Effector CD4-positive, alpha-beta T cell (primary cell): ENCODE measurements around the gene CPLX4.
"Not testable (repeated sequence)": the region's sequence is repeated elsewhere in the genome, so short reads cannot be mapped to it uniquely, and the experiment has no call there.

Experiments
- DNase-seq: peaks from one replicate; pipeline ENCODE4 v3.0.0-alpha.2; 2020

Gene CPLX4

DNA sequence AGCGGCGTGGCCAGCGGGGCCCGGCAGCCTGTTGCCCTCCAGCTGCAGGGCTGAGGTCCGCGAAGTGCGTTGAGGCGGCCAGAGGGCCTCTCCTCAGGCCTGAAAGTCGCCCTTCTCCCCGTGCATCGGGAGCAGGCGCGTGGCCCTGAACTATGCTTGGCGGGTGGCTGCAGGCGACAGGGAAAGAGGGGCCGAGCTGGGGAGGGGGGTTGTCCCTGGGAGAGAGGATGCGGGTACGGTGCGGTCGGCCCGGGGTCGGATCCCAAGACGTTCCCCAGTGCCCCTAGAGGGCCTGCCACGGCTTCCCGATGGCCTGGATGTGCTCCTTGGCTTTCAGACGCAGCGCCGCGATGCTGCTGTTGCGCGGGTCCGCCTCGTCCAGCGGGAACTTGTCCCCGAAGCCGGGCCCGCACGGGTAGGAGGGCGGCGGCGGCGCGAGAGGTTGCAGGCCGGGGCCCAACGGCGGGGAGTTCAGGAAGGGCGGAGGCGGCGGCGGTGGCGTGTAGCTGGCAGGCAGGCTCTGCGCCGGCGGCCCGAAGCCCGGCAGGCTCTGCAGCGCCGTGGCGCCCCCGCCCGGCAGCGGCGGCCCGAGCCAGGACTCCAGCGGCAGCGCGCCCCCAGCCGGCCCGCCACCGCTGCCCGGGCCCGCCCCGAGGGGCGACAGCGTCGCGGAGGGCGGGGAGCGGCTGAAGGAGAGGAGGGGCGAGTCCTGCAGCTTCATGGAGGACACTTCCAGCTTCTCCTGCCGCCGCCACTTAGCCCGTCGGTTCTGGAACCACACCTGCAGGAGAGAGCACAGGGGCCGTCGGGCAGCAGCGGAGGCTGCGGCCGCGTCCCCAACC, 49.5 kb downstream of the CPLX4 start:
- DNase-seq: no peak

DNA sequence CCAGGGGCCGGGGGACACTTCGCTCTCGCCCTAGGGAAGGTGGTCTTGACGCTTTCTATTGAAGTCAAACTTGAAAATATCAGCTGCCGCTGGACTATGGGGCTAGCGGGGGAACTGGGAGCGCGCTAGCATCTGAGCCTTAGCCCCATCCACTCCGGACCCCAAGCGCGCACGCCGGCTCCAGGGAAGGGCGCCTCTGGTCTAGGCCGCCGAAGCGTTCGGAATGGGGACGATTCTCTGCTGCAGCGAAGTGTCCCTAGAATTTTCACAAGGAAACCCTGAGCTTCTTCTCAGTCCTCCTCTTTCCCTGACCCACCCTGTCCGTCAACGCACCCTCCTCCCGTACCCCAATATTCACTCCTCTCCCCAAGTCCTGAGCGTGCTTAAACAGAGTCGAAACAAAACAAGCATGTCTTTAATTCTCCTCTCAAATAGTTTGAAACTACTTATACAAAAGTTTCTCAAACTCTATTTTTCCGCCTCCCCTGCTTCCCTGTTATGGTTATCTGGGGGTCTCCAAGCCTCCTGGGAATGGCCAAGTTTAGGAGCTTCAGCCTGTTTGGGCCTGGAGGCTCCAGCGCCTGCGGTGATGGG, 50.2 kb downstream of the CPLX4 start:
- DNase-seq: no peak

DNA sequence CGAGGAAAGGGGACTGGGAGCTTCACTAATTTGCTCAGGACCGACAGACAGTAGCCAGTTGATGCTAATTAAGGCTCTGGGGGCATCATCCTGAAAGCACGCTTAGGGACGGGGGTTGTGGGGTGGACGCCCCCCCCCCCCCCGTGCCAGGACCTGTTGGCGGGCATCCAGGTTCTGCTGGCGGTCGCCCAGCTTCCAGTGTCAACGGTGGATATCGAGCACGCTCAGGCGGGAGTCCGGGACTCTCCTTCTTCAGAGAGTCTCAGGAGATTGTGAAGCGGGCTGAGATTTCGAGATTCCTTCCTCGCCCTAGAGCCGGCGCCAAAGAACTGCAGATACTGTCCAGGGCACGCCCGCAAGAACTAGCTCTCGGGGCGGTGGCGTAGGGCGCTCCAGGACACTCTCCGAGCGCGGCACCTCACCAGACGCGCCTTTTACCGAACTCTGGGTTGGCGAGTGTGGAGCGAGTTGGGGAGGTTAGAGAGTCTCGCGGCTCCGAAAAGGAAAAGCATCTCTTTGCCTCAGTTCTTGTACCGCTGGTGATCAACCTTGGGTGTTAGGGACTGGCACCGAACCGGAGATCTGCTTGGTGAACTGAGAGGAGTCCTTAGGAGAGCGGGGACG, 50.8 kb downstream of the CPLX4 start:
- DNase-seq: no peak

DNA sequence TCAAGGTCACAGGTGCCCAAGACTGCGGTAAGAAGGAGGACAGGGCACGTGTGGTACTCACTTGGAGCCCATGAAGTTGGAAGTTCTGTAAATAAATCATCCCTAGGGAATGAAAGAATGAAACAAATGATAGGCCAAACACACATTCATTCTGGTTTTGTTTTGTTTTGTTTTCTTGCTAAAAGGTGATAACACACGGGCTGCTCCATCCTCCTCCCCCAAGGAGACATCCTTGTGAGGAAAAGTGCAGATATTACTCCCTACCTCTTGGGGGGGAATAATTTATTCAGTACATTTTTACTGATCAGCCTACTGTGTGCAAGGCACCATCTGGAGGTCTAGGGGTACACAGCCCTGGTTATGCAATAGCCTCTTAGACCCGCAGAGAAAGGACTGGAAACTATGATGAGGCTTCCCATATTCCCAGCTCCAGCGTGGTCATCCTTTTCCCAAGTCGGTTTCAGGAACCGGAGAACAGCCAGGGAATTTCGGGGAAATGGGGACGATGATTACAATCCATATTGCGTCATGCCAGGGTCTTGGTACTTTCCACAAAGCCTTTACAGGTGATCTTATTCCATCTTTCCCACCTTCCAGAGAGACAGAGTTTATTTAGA, 51.5 kb downstream of the CPLX4 start:
- no peak for DNase-seq

DNA sequence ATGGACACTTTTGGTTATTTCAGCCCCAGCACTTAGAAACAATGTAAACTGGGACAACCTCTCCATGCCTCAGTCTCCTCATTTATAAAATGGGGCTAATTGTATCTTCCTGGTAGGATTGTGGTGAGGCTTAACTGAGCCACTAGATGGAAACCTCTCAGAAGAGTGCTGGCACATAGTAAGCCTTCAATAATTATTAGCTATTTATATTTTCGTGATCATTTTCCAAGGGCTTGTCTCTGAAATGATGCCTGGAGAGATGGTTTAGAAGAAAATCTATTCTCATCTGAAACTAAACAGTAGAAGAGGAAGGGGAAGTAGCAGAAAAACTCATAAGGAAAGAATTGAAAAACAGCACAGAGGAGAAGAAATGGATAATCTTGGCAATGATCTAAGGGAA, 52.0 kb downstream of the CPLX4 start:
- DNase-seq: no peak

DNA sequence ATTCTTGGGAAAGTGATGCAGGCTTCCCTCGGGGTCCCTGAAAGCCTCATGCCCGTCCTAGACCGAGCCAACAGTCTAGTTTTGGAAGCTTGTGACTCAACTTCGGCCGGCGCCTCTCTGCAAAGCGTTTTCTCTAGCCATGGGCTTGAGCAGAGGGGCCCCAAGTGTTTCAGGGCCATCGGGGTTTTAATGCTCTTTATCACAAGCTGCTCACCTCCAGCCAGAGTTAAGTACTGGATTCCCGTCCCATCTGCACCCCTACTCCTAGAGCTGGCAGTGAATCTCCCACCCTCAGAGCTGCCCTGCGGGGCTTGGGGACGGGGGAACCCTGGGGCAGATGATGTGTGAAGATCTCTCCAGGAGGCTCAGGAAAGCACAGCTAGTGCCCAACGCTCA, 52.5 kb downstream of the CPLX4 start:
- DNase-seq: no peak

DNA sequence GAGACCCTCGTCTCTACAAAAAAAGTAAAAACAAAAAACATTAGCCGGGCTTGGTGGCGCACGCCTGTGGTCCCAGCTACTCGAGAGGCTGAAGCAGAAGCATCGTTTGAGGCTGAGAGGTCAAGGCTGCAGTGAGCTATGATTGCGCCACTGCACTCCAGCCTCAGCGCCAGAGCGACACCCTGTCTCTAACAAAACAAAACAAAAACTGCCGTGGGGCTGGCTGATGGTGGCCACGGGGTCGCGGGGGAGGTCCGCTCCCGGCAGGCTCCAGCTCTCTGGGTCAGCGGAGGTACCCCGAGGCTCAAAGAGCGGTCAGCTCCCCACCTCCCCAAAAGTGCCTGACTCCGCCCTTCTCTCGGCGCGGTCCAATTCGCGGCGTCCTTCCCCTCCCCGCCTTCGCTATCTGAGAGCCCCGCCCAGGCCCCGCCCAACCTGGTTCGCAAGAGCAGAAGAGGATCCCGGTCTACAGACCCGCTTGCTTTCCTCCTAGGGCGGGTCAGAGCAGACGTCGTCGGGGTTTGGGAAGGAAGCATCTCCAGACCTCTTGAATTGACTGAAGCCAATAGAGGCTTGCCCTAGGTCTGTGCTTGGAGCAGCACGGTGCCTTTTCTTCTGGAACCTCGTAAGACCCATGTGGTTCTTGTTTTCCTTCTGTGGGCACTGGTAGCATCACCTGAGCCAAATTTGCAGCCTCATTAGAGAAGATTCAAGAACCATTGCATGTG, 53.0 kb downstream of the CPLX4 start:
- DNase-seq: no peak

DNA sequence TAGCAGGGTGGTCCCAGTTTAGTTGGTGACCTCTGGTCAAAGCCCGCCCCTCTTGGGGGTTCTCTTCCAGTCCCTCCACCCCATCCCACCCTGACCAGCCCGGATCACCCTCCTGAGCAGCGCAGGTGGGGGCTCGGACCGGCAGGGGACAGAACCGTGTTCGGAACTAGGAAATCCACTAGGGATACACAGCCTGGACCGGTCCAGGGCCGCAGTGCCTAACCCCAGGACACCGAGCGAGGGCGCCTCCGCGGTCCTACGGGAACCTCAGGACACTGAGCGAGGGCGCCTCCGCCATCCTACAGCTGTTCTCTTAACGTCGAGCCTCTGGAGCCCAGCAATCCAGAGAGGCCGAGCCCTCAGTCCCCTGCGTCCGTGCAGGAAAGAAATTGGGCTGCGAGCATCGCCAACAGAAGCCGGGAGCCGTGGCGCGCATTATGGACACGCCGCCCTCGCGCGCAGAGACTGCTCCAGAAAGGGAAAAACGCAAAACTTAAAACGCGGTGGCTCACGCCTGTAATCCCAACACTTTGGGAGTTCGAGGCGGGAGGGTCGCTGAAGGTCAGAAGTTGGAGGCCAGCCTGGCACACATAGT, 53.7 kb downstream of the CPLX4 start:
- DNase-seq: no peak

DNA sequence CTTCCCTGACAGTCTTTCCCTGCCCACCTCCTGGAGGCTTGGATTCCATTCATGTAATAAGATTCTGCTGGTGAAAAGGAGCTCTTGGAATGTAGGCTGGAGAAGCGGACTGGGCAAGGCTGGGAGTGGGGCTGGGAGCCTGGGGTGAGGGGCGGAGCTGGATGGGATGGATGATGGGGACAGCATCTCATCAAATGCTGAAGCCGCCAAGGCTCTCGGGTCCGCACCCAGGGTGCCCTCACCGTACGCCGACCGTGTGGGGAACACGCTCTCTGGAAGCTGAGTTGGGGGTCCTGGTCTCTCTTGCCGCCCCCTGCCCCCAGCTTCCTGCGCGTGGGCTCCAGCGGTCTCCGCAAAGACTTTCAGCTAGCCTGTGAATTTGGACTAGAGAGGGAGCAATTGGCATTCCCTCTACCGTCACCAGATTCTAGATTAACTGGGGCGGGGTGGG, 54.3 kb downstream of the CPLX4 start:
- DNase-seq: no peak

DNA sequence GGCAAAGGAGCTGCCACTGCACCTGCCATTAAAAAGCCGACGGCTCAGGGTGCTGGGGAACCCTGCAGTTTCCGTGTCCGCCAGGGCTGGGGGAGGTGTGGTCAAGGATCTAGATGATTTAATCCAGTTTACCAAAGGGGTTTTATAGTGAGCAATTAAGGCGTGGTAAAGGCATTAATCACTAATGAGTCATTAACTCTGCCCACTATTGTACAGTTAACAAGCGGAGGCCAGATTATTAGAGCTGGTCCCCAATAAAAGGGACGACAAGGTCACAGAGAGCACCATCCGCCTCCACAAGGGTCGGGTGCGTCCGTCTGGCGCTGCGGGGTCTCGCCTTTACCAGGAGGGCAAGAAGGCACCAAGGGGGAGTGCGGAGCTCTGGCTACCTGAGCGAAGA, 54.8 kb downstream of the CPLX4 start:
- no peak for DNase-seq

DNA sequence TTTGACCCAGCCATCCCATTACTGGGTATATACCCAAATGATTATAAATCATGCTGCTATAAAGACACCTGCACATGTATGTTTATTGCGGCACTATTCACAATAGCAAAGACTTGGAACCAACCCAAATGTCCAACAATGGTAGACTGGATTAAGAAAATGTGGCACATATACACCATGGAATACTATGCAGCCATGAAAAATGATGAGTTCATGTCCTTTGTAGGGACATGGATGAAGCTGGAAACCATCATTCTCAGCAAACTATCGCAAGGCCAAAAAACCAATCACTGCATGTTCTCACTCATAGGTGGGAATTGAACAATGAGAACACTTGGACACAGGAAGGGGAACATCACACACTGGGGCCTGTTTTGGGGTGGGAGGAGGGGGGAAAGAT, 56.2 kb downstream of the CPLX4 start:
- DNase-seq: not testable (repeated sequence)

DNA sequence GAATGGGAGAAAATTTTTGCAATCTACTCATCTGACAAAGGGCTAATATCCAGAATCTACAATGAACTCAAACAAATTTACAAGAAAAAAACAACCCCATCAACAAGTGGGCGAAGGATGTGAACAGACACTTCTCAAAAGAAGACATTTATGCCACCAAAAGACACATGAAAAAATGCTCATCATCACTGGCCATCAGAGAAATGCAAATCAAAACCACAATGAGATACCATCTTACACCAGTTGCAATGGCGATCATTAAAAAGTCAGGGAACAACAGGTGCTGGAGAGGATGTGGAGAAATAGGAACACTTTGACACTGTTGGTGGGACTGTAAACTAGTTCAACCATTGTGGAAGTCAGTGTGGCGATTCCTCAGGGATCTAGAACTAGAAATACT, 56.6 kb downstream of the CPLX4 start:
- not testable (repeated sequence) for DNase-seq

DNA sequence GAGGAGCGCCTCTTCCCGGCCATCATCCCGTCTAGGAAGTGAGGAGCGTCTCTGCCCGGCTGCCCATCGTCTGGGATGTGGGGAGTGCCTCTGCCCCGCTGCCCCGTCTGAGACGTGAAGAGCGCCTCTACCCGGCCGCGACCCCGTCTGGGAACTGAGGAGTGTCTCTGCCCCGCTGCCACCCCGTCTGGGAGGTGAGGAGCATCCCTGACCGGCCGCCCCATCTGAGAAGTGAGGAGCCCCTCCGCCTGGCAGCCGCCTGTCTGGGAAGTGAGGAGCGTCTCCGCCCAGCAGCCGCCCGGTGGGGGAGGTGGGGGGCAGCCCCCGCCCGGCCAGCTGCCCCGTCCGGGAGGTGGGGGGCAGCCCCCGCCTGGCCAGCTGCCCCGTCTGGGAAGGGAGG, 63.0 kb downstream of the CPLX4 start:
- not testable (repeated sequence) for DNase-seq

DNA sequence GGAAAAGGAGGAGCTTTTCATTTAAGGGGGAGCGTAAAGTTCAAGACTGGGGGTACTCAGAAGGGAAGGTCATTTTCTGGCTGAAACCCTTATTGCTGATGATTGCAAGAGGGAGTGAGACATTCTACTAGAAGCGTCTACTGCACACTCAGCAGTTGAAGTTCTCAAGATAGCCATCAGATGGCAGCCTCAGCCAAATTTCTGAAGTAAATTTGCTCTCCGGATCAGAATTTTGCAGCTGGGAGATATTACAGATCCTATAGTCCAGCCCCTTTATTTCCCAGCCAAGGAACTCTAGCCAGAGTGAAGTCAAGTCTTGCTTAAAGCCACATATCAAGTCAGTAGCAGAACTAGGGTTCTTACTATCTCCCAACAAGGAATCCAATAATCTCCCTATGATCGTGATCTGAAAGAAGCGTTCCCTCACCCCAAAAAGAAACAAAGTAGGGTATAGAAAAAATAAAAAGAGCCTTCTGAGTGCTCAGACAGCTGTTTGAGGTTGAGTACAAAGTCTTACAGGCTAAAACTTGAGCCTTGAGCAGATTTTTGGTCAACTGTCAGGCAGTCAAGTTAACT, 69.2 kb downstream of the CPLX4 start:
- DNase-seq: no peak

DNA sequence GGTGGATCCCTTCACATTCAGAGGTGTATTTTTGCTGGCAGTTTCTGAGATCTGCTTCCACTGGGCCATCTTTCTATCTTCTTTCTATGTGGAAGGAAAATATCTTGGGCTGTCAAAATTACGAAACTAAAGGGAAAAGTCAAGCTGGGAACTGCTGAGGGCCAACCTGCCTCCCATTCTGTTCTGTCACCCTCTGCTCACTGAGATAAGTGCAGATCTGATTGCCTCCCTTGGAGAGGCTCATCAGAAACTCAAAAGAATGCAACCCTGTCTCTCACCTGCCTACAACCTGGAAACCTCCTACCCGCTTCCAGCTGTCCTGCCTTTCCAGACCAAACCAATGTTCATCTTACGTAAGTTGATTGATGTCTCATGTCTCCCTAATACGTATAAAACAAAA, 71.7 kb downstream of the CPLX4 start:
- DNase-seq: no peak
